ENCODE data around the gene LRRC26. TPM values are rescaled to one million over a fixed set of nuclear protein-coding genes. Genes with fewer than 3 reads are reported as not detected.

Gene LRRC26
- total RNA-seq, 1 donor from 2014 or later, result not detected

DNA sequence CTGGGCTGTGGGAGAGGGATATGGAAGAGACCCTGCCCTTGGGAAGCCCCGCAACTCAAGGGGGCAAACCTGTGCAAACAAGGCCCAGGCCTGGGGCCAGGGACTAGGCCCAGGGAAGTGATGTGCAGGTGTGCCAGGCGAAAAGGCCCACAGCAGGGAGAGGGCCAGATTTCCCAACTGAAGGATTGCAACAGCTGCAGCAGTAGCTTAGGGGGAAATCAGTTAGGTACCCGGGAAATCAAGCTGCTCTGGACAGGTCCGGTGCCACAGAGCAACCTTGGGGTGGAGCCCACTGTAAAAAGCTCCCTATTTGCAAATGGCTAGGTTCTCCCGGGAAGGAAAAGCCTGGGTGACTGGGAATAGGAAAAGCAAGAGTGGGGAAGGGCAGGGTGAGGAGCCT, 20.5 kb downstream of the LRRC26 start:
- no peak overlapping the region for H3K4me3 ChIP-seq
- no peaks in the 10 kb centered on the region for H3K36me3 ChIP-seq
- no peaks in the 10 kb centered on the region for H3K4me1 ChIP-seq
- peaks cover 7% of the 10 kb centered on the region for H3K27me3 ChIP-seq
- H3K9me3 ChIP-seq, result no peaks in the 10 kb centered on the region
- intact Hi-C loops (cut with DNase I), result no loop called here
- no peak overlapping the region for H3K27ac ChIP-seq
- TF ChIP-seq, protein P1, sequence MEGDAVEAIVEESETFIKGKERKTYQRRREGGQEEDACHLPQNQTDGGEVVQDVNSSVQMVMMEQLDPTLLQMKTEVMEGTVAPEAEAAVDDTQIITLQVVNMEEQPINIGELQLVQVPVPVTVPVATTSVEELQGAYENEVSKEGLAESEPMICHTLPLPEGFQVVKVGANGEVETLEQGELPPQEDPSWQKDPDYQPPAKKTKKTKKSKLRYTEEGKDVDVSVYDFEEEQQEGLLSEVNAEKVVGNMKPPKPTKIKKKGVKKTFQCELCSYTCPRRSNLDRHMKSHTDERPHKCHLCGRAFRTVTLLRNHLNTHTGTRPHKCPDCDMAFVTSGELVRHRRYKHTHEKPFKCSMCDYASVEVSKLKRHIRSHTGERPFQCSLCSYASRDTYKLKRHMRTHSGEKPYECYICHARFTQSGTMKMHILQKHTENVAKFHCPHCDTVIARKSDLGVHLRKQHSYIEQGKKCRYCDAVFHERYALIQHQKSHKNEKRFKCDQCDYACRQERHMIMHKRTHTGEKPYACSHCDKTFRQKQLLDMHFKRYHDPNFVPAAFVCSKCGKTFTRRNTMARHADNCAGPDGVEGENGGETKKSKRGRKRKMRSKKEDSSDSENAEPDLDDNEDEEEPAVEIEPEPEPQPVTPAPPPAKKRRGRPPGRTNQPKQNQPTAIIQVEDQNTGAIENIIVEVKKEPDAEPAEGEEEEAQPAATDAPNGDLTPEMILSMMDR (IDR thresholded peaks at IDR 0.05), result no peak
- ATAC-seq, result no peak
- no peak for DNase-seq

DNA sequence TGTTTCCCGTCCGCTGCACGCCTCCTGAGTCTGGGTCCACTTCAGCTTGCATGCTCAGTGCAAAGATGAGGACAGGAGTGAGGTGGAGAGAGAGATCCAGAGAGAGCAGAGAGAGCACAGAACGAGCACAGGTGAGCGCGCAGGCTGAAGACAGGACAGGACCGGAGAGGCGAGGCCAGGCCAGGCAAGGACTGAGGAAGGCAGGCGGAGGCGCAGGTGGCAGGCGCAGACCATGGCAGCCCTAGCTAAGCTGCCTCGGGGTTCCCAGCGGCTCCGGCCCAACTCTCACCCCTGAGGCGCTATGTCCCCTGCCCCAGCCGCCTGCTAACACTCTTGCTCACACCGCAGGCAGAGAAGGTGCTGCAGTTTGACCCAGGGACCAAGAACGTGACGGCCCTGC, 21.2 kb downstream of the LRRC26 start:
- H3K9me3 ChIP-seq, result no peaks in the 10 kb centered on the region

DNA sequence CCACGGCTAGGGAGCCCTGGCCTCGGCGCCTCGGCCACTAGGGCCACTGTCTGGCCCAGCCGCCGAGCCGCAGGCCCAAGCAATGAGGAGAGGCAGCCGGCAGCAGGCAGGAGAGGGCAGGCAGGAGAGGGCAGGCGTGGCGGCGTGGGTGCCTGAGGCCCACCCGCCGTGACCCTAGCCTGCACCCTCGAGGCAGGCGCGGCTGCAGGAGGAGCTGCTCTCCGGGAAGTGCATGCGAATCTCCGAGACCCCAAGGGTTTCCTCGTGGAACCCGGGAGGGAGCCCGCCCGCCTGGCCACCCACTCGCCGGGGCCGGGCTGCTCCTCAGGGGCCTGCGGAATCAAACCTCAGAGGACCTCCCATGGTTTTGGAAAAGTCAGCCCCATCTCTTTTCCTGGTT, 21.6 kb downstream of the LRRC26 start:
- H3K27me3 ChIP-seq, result peaks cover 16% of the 10 kb centered on the region
- no peak overlapping the region for H3K4me3 ChIP-seq
- no peaks in the 10 kb centered on the region for H3K9me3 ChIP-seq
- H3K27ac ChIP-seq, result no peak overlapping the region
- intact Hi-C loops (cut with DNase I), result no loop called here
- no peaks in the 10 kb centered on the region for H3K36me3 ChIP-seq
- DNase-seq (no peak), ATAC-seq (no peak)
- TF ChIP-seq, protein P1 (IDR thresholded peaks at IDR 0.05), result no peak
- H3K4me1 ChIP-seq, result no peaks in the 10 kb centered on the region

More for the DNA sequence above, 21.2 kb downstream of the LRRC26 start:
- no peak overlapping the region for H3K27ac ChIP-seq
- H3K4me1 ChIP-seq, result no peaks in the 10 kb centered on the region
- DNase-seq (no peak), ATAC-seq (no peak)
- intact Hi-C loops (cut with DNase I), result no loop called here
- TF ChIP-seq, protein P1 (IDR thresholded peaks at IDR 0.05), result no peak
- H3K36me3 ChIP-seq, result no peaks in the 10 kb centered on the region
- no peak overlapping the region for H3K4me3 ChIP-seq
- peaks cover 12% of the 10 kb centered on the region for H3K27me3 ChIP-seq

DNA sequence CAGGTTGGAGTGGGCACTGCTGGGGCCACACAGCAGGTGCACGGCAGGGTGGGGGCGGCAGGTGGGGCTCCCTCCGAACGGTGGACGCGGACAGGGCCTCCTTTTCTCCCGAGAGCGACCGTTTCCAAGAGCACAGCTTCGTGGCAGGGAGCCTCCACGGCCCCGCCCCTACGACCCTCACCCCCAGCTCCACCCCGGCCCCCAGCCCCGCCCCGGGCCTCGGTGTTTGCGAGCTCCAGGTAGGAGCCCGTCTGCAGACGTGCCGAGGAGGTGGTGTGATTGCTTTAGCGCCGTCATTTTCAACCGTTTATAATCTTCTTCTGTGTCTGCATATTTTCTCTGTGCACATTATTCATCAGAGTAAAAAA, 22.1 kb downstream of the LRRC26 start:
- Histone ChIP-seq H3K27me3 (peaks cover 21% of the 10 kb centered on the region), H3K9me3 (no peaks in the 10 kb centered on the region), H3K27ac (no peak overlapping the region), H3K4me3 (no peak overlapping the region), H3K36me3 (no peaks in the 10 kb centered on the region), H3K4me1 (no peaks in the 10 kb centered on the region)
- TF ChIP-seq, protein P1 (IDR thresholded peaks at IDR 0.05), result no peak
- intact Hi-C loops (cut with DNase I), result no loop called here
- DNase-seq (no peak), ATAC-seq (no peak)

DNA sequence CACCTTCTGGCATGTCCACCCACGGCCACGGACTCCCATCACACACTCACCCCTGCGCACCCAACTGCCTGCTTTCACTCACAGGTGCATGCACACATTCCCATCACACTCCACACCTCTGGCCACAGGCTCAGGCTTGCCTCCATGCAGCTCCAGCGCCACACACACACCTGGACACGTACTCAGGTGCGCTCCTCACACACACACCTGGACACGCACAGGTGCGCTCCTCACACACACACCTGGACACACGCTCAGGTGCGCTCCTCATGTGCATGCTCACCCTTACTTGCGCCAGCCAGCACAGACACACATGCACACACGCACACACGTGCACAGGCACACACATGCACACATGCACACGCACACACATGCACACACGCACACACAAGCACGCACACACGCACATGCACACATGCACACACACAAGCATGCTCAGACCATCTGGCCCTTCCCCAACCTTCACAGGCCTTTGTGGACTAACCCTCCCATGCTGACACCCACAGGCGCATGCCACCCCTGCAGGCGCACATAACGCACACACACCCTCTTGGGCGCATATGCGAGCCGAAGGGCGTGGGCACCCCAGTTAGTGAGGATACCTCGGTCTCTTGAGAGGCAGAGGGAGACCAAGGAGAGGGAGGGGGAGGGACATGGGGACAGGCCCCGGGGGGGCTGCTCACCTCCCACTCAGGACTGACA, 22.6 kb downstream of the LRRC26 start:
- Histone ChIP-seq H3K4me1 (no peaks in the 10 kb centered on the region), H3K27me3 (peaks cover 26% of the 10 kb centered on the region), H3K9me3 (no peaks in the 10 kb centered on the region), H3K4me3 (no peak overlapping the region), H3K36me3 (no peaks in the 10 kb centered on the region), H3K27ac (no peak overlapping the region)
- ATAC-seq (no peak), DNase-seq (no peak)
- intact Hi-C loops (cut with DNase I), result no loop called here
- TF ChIP-seq, protein P1 (IDR thresholded peaks at IDR 0.05), result no peak

DNA sequence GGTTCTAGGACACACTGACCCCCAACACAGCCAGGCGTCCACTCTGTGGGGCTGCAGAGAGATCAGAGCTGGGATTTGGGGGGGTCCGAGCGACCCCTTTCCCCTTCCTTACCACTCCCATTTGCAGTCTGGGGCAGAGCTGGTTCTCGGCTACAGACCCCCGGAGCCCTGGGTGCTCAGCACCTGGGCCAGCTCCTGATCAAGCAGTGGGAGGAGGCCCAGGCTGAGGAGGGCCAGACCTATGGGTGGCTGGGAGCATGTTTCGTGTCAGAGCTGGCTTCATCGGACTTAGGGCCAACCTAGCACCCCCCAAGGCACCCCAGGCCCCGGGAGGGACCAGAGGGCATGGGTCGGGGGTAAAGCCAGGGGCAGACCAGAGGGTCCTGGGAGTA, 23.3 kb downstream of the LRRC26 start:
- TF ChIP-seq, protein P1 (IDR thresholded peaks at IDR 0.05), result no peak
- Histone ChIP-seq H3K4me3 (no peak overlapping the region), H3K4me1 (no peaks in the 10 kb centered on the region), H3K27me3 (peaks cover 27% of the 10 kb centered on the region), H3K9me3 (no peaks in the 10 kb centered on the region), H3K27ac (no peak overlapping the region), H3K36me3 (no peaks in the 10 kb centered on the region)
- intact Hi-C loops (cut with DNase I), result no loop called here
- peak; percentile 52 for DNase-seq
- no peak for ATAC-seq
